KBM-7 (cell line): ENCODE measurements around the gene CDH23.

ENCODE experiments used
- DNase-seq: peaks from one replicate; pipeline ENCODE4 v3.0.0-alpha.2; 2015
- in situ Hi-C: fragments of 300-500 bp; cut with MboI; formaldehyde crosslinking; loops from 2 replicates; pipeline ENCODE4 v1.14.3; 2020; ENCODE audit warnings: low sequenced_read_pairs, low pct_unique_long_range_greater_than_20kb, mixed read lengths

The CDH23 gene

GRCh38 chr10:71433768-71434744 is 37.3 kb downstream of the CDH23 start:
- in situ Hi-C loops, result no loop called here
- no peak for DNase-seq

- in situ Hi-C loops, result no loop called here
- no peak for DNase-seq
These were observed 38.2 kb downstream of the CDH23 start for GRCh38 chr10:71434760-71435394.

GRCh38 chr10:71435571-71436267 is 39.0 kb downstream of the CDH23 start:
- in situ Hi-C loops, result no loop called here
- DNase-seq, result no peak

- in situ Hi-C loops, result no loop called here
- DNase-seq, result peak; percentile 12
These were observed 39.8 kb downstream of the CDH23 start for GRCh38 chr10:71436268-71437125.

- in situ Hi-C loops, result no loop called here
These were observed 40.9 kb downstream of the CDH23 start for GRCh38 chr10:71437537-71438092.

GRCh38 chr10:71438761-71439160 is 42.0 kb downstream of the CDH23 start:
- in situ Hi-C loops, result no loop called here
- DNase-seq, result no peak

More at GRCh38 chr10:71437537-71438092, 40.9 kb downstream of the CDH23 start:
- DNase-seq, result no peak

- in situ Hi-C loops, result no loop called here
These were observed 43.1 kb downstream of the CDH23 start for GRCh38 chr10:71439670-71440425.

GRCh38 chr10:71440506-71441035 is 43.9 kb downstream of the CDH23 start:
- in situ Hi-C loops, result no loop called here
- no peak for DNase-seq

More at GRCh38 chr10:71439670-71440425, 43.1 kb downstream of the CDH23 start:
- no peak for DNase-seq

- no peak for DNase-seq
- in situ Hi-C loops, result no loop called here
These were observed 45.3 kb downstream of the CDH23 start for GRCh38 chr10:71442000-71442399.

GRCh38 chr10:71442859-71443570 is 46.3 kb downstream of the CDH23 start:
- no peak for DNase-seq
- in situ Hi-C loops, result no loop called here

- no peak for DNase-seq
These were observed 47.0 kb downstream of the CDH23 start for GRCh38 chr10:71443676-71444075.

GRCh38 chr10:71444284-71445054 is 47.7 kb downstream of the CDH23 start:
- DNase-seq, result no peak
- in situ Hi-C loops, result no loop called here

More at GRCh38 chr10:71443676-71444075, 47.0 kb downstream of the CDH23 start:
- in situ Hi-C loops, result no loop called here

- in situ Hi-C loops, result no loop called here
- DNase-seq, result no peak
These were observed 51.0 kb downstream of the CDH23 start for GRCh38 chr10:71447676-71448075.

GRCh38 chr10:71448146-71448545 is 51.4 kb downstream of the CDH23 start:
- DNase-seq, result no peak
- in situ Hi-C loops, result no loop called here

- DNase-seq, result no peak
- in situ Hi-C loops, result no loop called here
These were observed 52.3 kb downstream of the CDH23 start for GRCh38 chr10:71449026-71449425.

GRCh38 chr10:71451754-71452153 is 55.0 kb downstream of the CDH23 start:
- no peak for DNase-seq
- in situ Hi-C loops, result no loop called here
